AG09319 (cell line): ENCODE results near the gene CEP55.

Source experiments
- DNase-seq: peaks from one replicate; pipeline ENCODE4 v3.0.0-alpha.2; 2010; ENCODE audit warnings: low read depth; ENCODE audit errors: extremely low read depth
- TF ChIP-seq, protein P1 (sequence below): IDR thresholded peaks from 2 replicates; pipeline ENCODE4 v1.5.1; 2011; ENCODE audit warnings: low read depth, mild to moderate bottlenecking, inconsistent platforms, low read length, moderate library complexity

CEP55 gene

GRCh38 chr10:93567277-93568104 lies 71.1 kb downstream of the CEP55 start:
- no peak for DNase-seq
- TF ChIP-seq, protein P1, sequence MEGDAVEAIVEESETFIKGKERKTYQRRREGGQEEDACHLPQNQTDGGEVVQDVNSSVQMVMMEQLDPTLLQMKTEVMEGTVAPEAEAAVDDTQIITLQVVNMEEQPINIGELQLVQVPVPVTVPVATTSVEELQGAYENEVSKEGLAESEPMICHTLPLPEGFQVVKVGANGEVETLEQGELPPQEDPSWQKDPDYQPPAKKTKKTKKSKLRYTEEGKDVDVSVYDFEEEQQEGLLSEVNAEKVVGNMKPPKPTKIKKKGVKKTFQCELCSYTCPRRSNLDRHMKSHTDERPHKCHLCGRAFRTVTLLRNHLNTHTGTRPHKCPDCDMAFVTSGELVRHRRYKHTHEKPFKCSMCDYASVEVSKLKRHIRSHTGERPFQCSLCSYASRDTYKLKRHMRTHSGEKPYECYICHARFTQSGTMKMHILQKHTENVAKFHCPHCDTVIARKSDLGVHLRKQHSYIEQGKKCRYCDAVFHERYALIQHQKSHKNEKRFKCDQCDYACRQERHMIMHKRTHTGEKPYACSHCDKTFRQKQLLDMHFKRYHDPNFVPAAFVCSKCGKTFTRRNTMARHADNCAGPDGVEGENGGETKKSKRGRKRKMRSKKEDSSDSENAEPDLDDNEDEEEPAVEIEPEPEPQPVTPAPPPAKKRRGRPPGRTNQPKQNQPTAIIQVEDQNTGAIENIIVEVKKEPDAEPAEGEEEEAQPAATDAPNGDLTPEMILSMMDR: no peak

GRCh38 chr10:93568105-93568390 lies 71.6 kb downstream of the CEP55 start:
- TF ChIP-seq, protein P1: no peak
- DNase-seq: no peak

- TF ChIP-seq, protein P1: no peak
- no peak for DNase-seq
Measured at GRCh38 chr10:93570383-93570782, 74.0 kb downstream of the CEP55 start.

GRCh38 chr10:93572606-93573005 lies 76.2 kb downstream of the CEP55 start:
- TF ChIP-seq, protein P1: no peak
- no peak for DNase-seq

DNA sequence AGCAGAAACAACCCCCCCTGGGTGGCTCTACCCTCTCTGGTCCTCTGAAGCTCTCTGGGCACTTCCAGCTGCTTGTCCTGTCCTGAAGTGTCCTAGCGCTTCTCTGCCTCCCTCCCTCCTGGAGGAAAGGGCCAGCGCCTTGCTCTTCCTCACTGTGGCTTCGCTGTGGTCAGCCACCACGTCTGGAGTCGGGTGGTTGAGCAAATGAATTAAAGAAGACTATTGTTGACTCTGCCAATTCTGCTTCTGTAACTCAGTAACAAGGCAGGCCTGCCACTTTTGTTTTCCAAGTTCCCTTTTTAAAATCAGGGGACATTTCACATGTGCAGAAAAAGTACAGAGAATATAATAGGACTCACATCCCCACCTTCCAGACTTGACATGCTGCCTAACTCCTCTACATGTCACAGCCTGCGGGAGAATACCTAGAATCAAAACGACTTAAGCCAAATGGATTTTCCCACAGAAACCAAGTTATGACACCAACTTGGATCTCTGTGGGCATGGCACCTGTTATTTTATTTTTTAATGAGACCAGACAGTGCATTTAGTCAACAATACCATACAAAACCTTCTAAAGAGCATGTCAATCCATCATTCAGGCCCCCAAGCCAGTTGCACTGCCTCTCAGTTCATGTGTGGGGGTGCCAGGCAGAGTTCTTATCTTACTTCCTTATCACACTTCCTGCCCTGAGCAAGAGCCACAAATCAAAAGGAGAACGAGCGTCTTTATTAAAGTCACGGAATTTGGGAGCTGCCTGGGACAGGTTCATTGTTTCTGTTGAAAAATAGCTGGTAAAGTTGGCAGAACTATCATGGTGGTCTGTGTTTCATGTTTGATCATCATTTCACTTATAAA lies 76.9 kb downstream of the CEP55 start:
- TF ChIP-seq, protein P1: no peak

DNA sequence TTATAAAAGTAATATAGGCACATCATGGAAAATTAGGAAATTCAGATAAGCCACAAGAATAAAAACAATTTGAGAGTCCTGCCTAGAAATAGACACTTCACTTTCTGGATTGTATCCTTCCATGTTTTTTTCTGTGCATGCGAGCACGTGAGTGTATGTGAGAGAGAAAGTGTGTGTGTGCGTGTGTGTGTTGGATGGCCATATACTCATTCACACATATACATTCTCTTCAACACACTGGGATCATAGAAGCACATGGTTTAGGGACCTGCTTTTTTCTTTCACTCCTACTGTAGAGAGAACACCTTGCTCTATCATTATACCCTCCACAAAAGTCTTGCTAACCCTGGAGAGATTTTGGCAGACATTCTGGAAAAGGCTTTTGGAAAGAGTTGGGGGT lies 77.5 kb downstream of the CEP55 start:
- TF ChIP-seq, protein P1: no peak
- DNase-seq: no peak

More for the DNA sequence above, 76.9 kb downstream of the CEP55 start:
- DNase-seq: no peak

- TF ChIP-seq, protein P1: no peak
- DNase-seq: no peak
Measured at GRCh38 chr10:93576888-93577287, 80.5 kb downstream of the CEP55 start.
